AG09319 (cell line): ENCODE results near the gene KMT5B.
"Not testable (repeated sequence)": the region's sequence is repeated elsewhere in the genome, so short reads cannot be mapped to it uniquely, and the experiment has no call there.

ENCODE experiments used
- DNase-seq: peaks from one replicate; pipeline ENCODE4 v3.0.0-alpha.2; 2010; ENCODE audit warnings: low read depth; ENCODE audit errors: extremely low read depth
- TF ChIP-seq, protein P1 (sequence below): IDR thresholded peaks from 2 replicates; pipeline ENCODE4 v1.5.1; 2011; ENCODE audit warnings: low read depth, mild to moderate bottlenecking, inconsistent platforms, low read length, moderate library complexity

Gene KMT5B

DNA sequence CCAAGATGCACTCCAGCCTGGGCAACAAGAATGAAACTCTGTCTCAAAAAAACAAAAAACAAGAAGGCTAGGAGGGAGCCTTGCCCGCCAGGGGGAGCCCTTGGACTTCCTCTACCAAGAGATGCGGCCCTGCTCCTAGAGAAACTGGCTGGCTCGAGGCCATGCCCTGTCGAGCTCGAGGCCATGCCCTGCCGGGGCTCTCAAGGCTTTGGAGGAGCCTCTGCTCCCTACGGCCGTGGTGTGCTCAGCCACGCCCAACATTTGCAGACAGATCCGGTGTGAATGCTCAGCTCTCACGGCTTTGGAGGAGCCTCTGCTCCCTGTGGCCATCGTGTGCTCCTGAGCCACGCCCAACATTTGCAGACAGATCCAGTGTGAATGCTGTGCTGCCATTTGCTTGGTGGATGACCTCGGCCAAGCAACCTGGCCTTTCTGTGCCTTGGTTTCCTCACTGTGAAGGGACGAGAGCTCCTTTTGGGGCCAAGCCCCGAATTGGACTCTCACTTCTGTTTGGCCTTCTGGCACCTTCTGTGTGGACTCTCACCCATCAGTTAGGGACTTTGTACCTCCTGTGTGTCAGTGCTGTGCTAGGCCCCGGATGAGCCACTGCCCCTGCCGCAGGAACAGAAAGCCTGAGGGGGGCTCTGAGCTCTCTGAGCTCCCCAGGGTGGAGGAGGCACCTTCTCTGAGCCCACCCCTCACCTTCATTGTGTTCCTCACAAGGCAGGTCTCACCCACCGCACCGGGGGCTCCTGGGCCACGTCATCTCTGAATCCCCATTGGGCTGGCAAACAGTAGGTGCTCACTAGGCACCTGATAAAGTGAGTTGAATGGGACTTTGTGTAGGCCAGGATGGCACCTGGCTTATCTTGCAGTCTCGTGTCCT lies 44.6 kb upstream of the KMT5B start:
- TF ChIP-seq, protein P1, sequence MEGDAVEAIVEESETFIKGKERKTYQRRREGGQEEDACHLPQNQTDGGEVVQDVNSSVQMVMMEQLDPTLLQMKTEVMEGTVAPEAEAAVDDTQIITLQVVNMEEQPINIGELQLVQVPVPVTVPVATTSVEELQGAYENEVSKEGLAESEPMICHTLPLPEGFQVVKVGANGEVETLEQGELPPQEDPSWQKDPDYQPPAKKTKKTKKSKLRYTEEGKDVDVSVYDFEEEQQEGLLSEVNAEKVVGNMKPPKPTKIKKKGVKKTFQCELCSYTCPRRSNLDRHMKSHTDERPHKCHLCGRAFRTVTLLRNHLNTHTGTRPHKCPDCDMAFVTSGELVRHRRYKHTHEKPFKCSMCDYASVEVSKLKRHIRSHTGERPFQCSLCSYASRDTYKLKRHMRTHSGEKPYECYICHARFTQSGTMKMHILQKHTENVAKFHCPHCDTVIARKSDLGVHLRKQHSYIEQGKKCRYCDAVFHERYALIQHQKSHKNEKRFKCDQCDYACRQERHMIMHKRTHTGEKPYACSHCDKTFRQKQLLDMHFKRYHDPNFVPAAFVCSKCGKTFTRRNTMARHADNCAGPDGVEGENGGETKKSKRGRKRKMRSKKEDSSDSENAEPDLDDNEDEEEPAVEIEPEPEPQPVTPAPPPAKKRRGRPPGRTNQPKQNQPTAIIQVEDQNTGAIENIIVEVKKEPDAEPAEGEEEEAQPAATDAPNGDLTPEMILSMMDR = peak; percentile 85
- DNase-seq = peak; percentile 80

DNA sequence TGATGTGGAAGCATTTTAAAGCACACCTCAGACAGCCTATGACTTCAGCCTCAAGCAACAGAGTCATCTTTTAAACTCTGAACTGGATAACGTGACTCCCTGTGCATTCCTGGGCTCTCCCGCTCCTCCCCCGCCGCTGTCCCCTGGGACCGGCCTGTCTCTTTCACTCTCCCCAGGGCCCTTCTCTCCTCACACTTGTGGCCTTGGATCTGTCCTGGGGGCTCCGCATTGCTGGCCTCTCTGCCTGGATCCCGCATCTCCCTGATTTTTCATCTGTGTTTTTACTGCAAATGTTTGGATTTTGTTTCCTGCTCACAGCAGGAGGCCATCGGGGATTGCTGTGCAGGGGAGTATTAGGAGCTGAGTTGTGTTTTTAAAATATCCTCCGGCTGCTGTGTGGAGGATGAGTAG lies 43.2 kb upstream of the KMT5B start:
- DNase-seq = no peak
- TF ChIP-seq, protein P1 = no peak

DNA sequence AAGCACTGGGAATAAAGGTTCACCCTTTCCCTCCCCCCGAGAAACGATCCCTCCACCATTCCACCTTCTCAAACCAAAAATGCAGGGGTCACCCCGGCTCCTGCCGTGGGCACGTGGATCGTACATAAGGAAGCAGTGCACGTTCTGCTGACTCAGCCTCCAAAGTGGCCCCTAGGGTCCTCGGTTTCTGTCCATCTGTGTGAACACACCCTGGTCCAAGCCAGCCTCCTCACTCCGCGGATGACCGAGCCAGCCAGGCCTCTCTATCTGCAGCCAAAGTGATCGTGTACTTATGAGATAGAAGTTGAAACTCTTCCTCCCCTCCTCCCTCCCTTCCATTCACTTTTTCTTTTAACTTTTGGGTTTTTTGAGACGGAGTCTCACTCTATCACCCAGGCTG lies 42.4 kb upstream of the KMT5B start:
- TF ChIP-seq, protein P1 = no peak
- DNase-seq = no peak

- TF ChIP-seq, protein P1 = no peak
- DNase-seq = no peak
These were observed 41.3 kb upstream of the KMT5B start for GRCh38 chr11:68254421-68254820.

DNA sequence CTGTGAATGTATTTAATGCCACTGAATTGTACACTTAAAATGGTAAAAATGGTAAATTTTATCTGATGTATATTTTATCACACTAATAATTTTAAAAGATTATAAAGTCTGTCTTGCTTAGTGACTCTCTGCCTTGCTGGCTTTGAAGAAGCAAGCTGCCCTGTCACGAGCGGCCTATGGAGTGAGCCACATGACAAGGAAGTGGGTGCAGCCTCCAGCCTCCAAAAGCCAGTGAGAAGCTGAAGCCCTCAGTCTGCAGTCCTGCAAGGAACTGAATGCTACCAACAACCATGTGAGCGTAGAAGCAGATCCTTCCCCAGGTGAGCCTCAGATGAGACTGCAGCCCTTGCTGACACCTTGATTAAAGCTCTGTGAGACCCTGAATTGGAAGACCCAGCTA lies 38.7 kb upstream of the KMT5B start:
- TF ChIP-seq, protein P1 = no peak
- DNase-seq = no peak

DNA sequence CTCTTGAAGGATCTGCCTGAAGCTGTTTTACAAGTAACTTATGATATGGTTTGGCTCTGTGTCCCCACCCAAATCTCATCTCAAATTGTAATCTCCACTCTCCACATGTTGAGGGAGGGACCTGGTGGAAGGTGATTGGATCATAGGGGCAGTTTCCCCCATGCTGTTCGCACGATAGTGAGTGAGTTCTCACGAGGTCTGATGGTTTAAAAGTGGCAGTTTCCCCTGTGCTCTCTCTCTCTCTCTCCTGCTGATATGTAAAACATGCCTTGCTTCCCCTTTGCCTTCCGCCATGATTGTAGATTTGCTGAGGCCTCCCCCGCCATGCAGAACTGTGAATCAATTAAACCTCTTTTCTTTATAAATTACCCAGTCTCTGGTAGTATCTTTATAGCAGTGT lies 31.8 kb upstream of the KMT5B start:
- DNase-seq = not testable (repeated sequence)

GRCh38 chr11:68243847-68244246 lies 30.8 kb upstream of the KMT5B start:
- not testable (repeated sequence) for DNase-seq

DNA sequence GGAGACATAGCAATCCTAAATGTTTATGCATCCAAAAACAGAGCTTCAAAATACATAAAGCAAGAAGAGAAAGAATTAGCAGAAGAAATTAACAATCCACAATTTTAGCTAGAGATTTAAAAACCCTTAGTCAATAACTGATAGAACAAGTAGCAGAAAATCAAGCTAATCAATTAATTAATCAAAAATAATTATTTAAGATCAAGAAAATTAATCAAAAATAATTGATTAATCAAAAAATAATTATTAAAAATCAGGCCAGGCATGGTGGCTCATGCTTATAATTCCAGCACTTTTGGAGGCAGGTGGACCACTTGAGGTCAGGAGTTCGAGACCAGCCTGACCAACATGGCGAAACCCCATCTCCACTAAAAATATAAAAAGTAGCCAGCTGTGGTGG lies 29.5 kb upstream of the KMT5B start:
- DNase-seq = no peak
- TF ChIP-seq, protein P1 = no peak
